ENCODE measurements around the gene TTC33.

Gene TTC33

GRCh38 chr5:40587376-40587775 lies 168.4 kb downstream of the TTC33 start:
- DNase-seq (ENCODE audit: low spot score) (no peak), ATAC-seq (ENCODE audit: low read depth) (peak; percentile 73)
- no peak for TF ChIP-seq CTCF (IDR thresholded peaks at IDR 0.05; ENCODE audit: poor library complexity, severe bottlenecking)

GRCh38 chr5:40585537-40586267 lies 170.1 kb downstream of the TTC33 start:
- Histone ChIP-seq H3K9me3 (ENCODE audit: severe bottlenecking) (peaks cover 6% of the 10 kb centered on the region), H3K4me1 (ENCODE audit: insufficient read depth, poor library complexity, severe bottlenecking) (peaks cover 8% of the 10 kb centered on the region), H3K27me3 (ENCODE audit: insufficient read depth, poor library complexity, severe bottlenecking) (no peaks in the 10 kb centered on the region), H3K4me3 (ENCODE audit: severe bottlenecking) (no peak overlapping the region), H3K27ac (ENCODE audit: poor library complexity, severe bottlenecking) (no peak overlapping the region), H3K36me3 (ENCODE audit: low read depth) (no peaks in the 10 kb centered on the region)
- no peak for TF ChIP-seq CTCF (IDR thresholded peaks at IDR 0.05; ENCODE audit: poor library complexity, severe bottlenecking)
- DNase-seq (ENCODE audit: low spot score) (no peak), ATAC-seq (ENCODE audit: low read depth) (no peak)

More at GRCh38 chr5:40587376-40587775, 168.4 kb downstream of the TTC33 start:
- H3K9me3 ChIP-seq (ENCODE audit: severe bottlenecking): peaks cover 6% of the 10 kb centered on the region
- no peak overlapping the region for H3K4me3 ChIP-seq (ENCODE audit: severe bottlenecking)
- no peaks in the 10 kb centered on the region for H3K36me3 ChIP-seq (ENCODE audit: low read depth)
- peaks cover 8% of the 10 kb centered on the region for H3K4me1 ChIP-seq (ENCODE audit: insufficient read depth, poor library complexity, severe bottlenecking)
- no peaks in the 10 kb centered on the region for H3K27me3 ChIP-seq (ENCODE audit: insufficient read depth, poor library complexity, severe bottlenecking)
- H3K27ac ChIP-seq (ENCODE audit: poor library complexity, severe bottlenecking): no peak overlapping the region

- DNase-seq (ENCODE audit: low spot score): no peak
- Histone ChIP-seq H3K27ac (ENCODE audit: poor library complexity, severe bottlenecking) (no peak overlapping the region), H3K27me3 (ENCODE audit: insufficient read depth, poor library complexity, severe bottlenecking) (no peaks in the 10 kb centered on the region), H3K4me1 (ENCODE audit: insufficient read depth, poor library complexity, severe bottlenecking) (peaks cover 8% of the 10 kb centered on the region), H3K36me3 (ENCODE audit: low read depth) (no peaks in the 10 kb centered on the region), H3K4me3 (ENCODE audit: severe bottlenecking) (no peak overlapping the region), H3K9me3 (ENCODE audit: severe bottlenecking) (peaks cover 3% of the 10 kb centered on the region)
- no peak for ATAC-seq (ENCODE audit: low read depth)
- no peak for TF ChIP-seq CTCF (IDR thresholded peaks at IDR 0.05; ENCODE audit: poor library complexity, severe bottlenecking)
Measured at GRCh38 chr5:40584054-40584453, 171.7 kb downstream of the TTC33 start.

- H3K27ac ChIP-seq (ENCODE audit: poor library complexity, severe bottlenecking): no peak overlapping the region
Measured at GRCh38 chr5:40578501-40579451, 177.0 kb downstream of the TTC33 start.

More at GRCh38 chr5:40578501-40579451, 177.0 kb downstream of the TTC33 start:
- no peaks in the 10 kb centered on the region for H3K27me3 ChIP-seq (ENCODE audit: insufficient read depth, poor library complexity, severe bottlenecking)
- ATAC-seq (ENCODE audit: low read depth): no peak
- H3K9me3 ChIP-seq (ENCODE audit: severe bottlenecking): no peaks in the 10 kb centered on the region
- no peaks in the 10 kb centered on the region for H3K36me3 ChIP-seq (ENCODE audit: low read depth)
- DNase-seq (ENCODE audit: low spot score): no peak
- H3K4me1 ChIP-seq (ENCODE audit: insufficient read depth, poor library complexity, severe bottlenecking): no peaks in the 10 kb centered on the region
- H3K4me3 ChIP-seq (ENCODE audit: severe bottlenecking): no peak overlapping the region
- no peak for TF ChIP-seq CTCF (IDR thresholded peaks at IDR 0.05; ENCODE audit: poor library complexity, severe bottlenecking)

Data from RWPE2 (cell line).